Skeletal muscle tissue (tissue), 4 donors: Measurements from ENCODE around the gene COL5A1. TPM values are rescaled to one million over a fixed set of nuclear protein-coding genes. Genes with fewer than 3 reads are reported as not detected.

Source experiments
- H3K27ac ChIP-seq: one replicate; pipeline ENCODE4 v1.7.0; 2013; ENCODE audit warnings: mild to moderate bottlenecking, low read depth, low read length, inconsistent platforms
- H3K27me3 ChIP-seq, 3 donors: one replicate each; pipeline ENCODE4 v1.7.0; 2013; ENCODE audit warnings: low read length in 3 of 3; ENCODE audit not compliant: control insufficient read depth in 3 of 3, insufficient read depth in 3 of 3
- H3K36me3 ChIP-seq, 3 donors: one replicate each; pipeline ENCODE4 v1.7.0; 2013; ENCODE audit warnings: low read length in 3 of 3; ENCODE audit not compliant: control insufficient read depth in 3 of 3, insufficient read depth in 3 of 3
- H3K4me1 ChIP-seq, 3 donors: one replicate each; pipeline ENCODE4 v1.7.0; 2013; ENCODE audit warnings: low read length in 3 of 3, mild to moderate bottlenecking in 3 of 3; ENCODE audit not compliant: control insufficient read depth in 3 of 3, insufficient read depth in 3 of 3
- H3K4me3 ChIP-seq, 3 donors: one replicate each; pipeline ENCODE4 v1.7.0; 2013; ENCODE audit warnings: low read length in 3 of 3
- H3K9ac ChIP-seq, 3 donors: one replicate each; pipeline ENCODE4 v1.7.0; 2013; ENCODE audit warnings: low read length in 3 of 3, mild to moderate bottlenecking in 3 of 3, moderate library complexity in 2 of 3, low read depth in 1 of 3
- H3K9me3 ChIP-seq, 3 donors: one replicate each; pipeline ENCODE4 v1.7.0; 2013; ENCODE audit warnings: low read length in 3 of 3; ENCODE audit not compliant: control insufficient read depth in 3 of 3
- total RNA-seq: library from RNA; depleted of rRNA; stranded (reverse); fragments of >200 nt; gene quantifications from one replicate; pipeline ENCODE4 v1.2.3, GENCODE V29; 2014
- donor health status: Osteomylitis.

Gene COL5A1
- total RNA-seq, 1 donor from 2014 or later, result 258 TPM

- peaks cover 28 to 40% (median 28%) of the 10 kb centered on the region in 3 donors for H3K4me1 ChIP-seq
- H3K9me3 ChIP-seq, result no peaks in the 10 kb centered on the region
- peaks cover 34 to 81% (median 50%) of the 10 kb centered on the region in 3 donors for H3K27me3 ChIP-seq
- H3K36me3 ChIP-seq, result no peaks in the 10 kb centered on the region
- peak overlapping the region; percentile 47 for H3K27ac ChIP-seq
- no peak overlapping the region for H3K4me3 ChIP-seq
- peak overlapping the region in 1 of 3 donors; percentile 8 for H3K9ac ChIP-seq
Measured at GRCh38 chr9:134735441-134736175, 94.0 kb downstream of the COL5A1 start.

- Histone ChIP-seq H3K4me1 (peaks cover 21 to 32% (median 22%) of the 10 kb centered on the region in 3 donors), H3K9me3 (no peaks in the 10 kb centered on the region), H3K9ac (no peak overlapping the region), H3K27me3 (peaks cover 28 to 76% (median 43%) of the 10 kb centered on the region in 3 donors), H3K36me3 (no peaks in the 10 kb centered on the region), H3K4me3 (no peak overlapping the region), H3K27ac (no peak overlapping the region)
Measured at GRCh38 chr9:134736791-134737497, 95.3 kb downstream of the COL5A1 start.

- H3K4me3 ChIP-seq, result no peak overlapping the region
- no peak overlapping the region for H3K9ac ChIP-seq
- peaks cover 27 to 76% (median 40%) of the 10 kb centered on the region in 3 donors for H3K27me3 ChIP-seq
- H3K9me3 ChIP-seq, result no peaks in the 10 kb centered on the region
- H3K4me1 ChIP-seq, result peaks cover 18 to 29% (median 21%) of the 10 kb centered on the region in 3 donors
- H3K27ac ChIP-seq, result no peak overlapping the region
- no peaks in the 10 kb centered on the region for H3K36me3 ChIP-seq
Measured at GRCh38 chr9:134737842-134738580, 96.4 kb downstream of the COL5A1 start.

GRCh38 chr9:134738869-134739659 lies 97.5 kb downstream of the COL5A1 start:
- Histone ChIP-seq H3K27ac (no peak overlapping the region), H3K4me3 (no peak overlapping the region), H3K9ac (no peak overlapping the region), H3K36me3 (peaks cover 0 to 2% (median 0%) of the 10 kb centered on the region in 3 donors), H3K27me3 (peaks cover 28 to 68% (median 33%) of the 10 kb centered on the region in 3 donors), H3K9me3 (no peaks in the 10 kb centered on the region), H3K4me1 (peaks cover 11 to 20% (median 15%) of the 10 kb centered on the region in 3 donors)

- H3K9me3 ChIP-seq, result no peaks in the 10 kb centered on the region
- peaks cover 33 to 68% (median 33%) of the 10 kb centered on the region in 3 donors for H3K27me3 ChIP-seq
- peaks cover 4 to 5% (median 5%) of the 10 kb centered on the region in 3 donors for H3K36me3 ChIP-seq
- H3K27ac ChIP-seq, result no peak overlapping the region
- peaks cover 9 to 15% (median 11%) of the 10 kb centered on the region in 3 donors for H3K4me1 ChIP-seq
- no peak overlapping the region for H3K9ac ChIP-seq
- no peak overlapping the region for H3K4me3 ChIP-seq
Measured at GRCh38 chr9:134739660-134739968, 98.0 kb downstream of the COL5A1 start.

- Histone ChIP-seq H3K9me3 (no peaks in the 10 kb centered on the region), H3K36me3 (peaks cover 5 to 6% (median 5%) of the 10 kb centered on the region in 3 donors), H3K9ac (no peak overlapping the region), H3K27ac (no peak overlapping the region), H3K4me3 (no peak overlapping the region), H3K4me1 (peaks cover 8 to 13% (median 10%) of the 10 kb centered on the region in 3 donors), H3K27me3 (peaks cover 33 to 67% (median 35%) of the 10 kb centered on the region in 3 donors)
Measured at GRCh38 chr9:134740071-134740470, 98.5 kb downstream of the COL5A1 start.

- peaks cover 5 to 9% (median 5%) of the 10 kb centered on the region in 3 donors for H3K36me3 ChIP-seq
- peaks cover 0 to 2% (median 2%) of the 10 kb centered on the region in 3 donors for H3K4me1 ChIP-seq
- peaks cover 25 to 56% (median 34%) of the 10 kb centered on the region in 3 donors for H3K27me3 ChIP-seq
- H3K9me3 ChIP-seq, result no peaks in the 10 kb centered on the region
- no peak overlapping the region for H3K27ac ChIP-seq
- H3K9ac ChIP-seq, result no peak overlapping the region
- no peak overlapping the region for H3K4me3 ChIP-seq
Measured at GRCh38 chr9:134741846-134742245, 100.2 kb downstream of the COL5A1 start.

- Histone ChIP-seq H3K27me3 (peaks cover 14 to 45% (median 29%) of the 10 kb centered on the region in 3 donors), H3K4me1 (no peaks in the 10 kb centered on the region), H3K9ac (no peak overlapping the region), H3K36me3 (peaks cover 10 to 14% (median 13%) of the 10 kb centered on the region in 3 donors), H3K4me3 (no peak overlapping the region), H3K27ac (no peak overlapping the region), H3K9me3 (no peaks in the 10 kb centered on the region)
Measured at GRCh38 chr9:134742822-134743535, 101.4 kb downstream of the COL5A1 start.

GRCh38 chr9:134743853-134744252 lies 102.2 kb downstream of the COL5A1 start:
- Histone ChIP-seq H3K27ac (no peak overlapping the region), H3K27me3 (peaks cover 14 to 40% (median 29%) of the 10 kb centered on the region in 3 donors), H3K4me3 (no peak overlapping the region), H3K36me3 (peaks cover 12 to 18% (median 15%) of the 10 kb centered on the region in 3 donors), H3K4me1 (no peaks in the 10 kb centered on the region), H3K9ac (no peak overlapping the region), H3K9me3 (no peaks in the 10 kb centered on the region)
